Activated naive CD4-positive, alpha-beta T cell treated with anti-CD3 and anti-CD28 coated beads for 36 hours (primary cell): ENCODE results near the gene APAF1. TPM values are rescaled to one million over a fixed set of nuclear protein-coding genes. Genes with fewer than 3 reads are reported as not detected.

Experiments used
- CTCF ChIA-PET: fragments of 350-600 bp; sonication (Branson Sonifier 250); formaldehyde crosslinking; loops from one replicate; lab custom pipeline; 2021; ENCODE audit warnings: antibody characterized with exemption; lab: Charles Lee
- DNase-seq: peaks from one replicate; pipeline ENCODE4 v3.0.0-alpha.2; 2020
- H3K27ac Mint-ChIP-seq: one replicate; pipeline ENCODE4 v1.8.0; 2021; ENCODE audit warnings: mild to moderate bottlenecking, mixed read lengths
- H3K27me3 Mint-ChIP-seq: one replicate; pipeline ENCODE4 v1.8.0; 2021; ENCODE audit warnings: low read depth, mixed read lengths
- H3K36me3 Mint-ChIP-seq: one replicate; pipeline ENCODE4 v1.8.0; 2021; ENCODE audit warnings: low read depth, mixed read lengths
- H3K4me1 Mint-ChIP-seq: one replicate; pipeline ENCODE4 v1.8.0; 2021; ENCODE audit warnings: low read depth, mixed read lengths
- H3K4me3 Mint-ChIP-seq: one replicate; pipeline ENCODE4 v1.8.0; 2021; ENCODE audit warnings: mild to moderate bottlenecking, moderate library complexity, mixed read lengths
- H3K9me3 Mint-ChIP-seq: one replicate; pipeline ENCODE4 v1.8.0; 2021; ENCODE audit warnings: mixed read lengths
- intact Hi-C: fragments of 100-400 bp; cut with micrococcal nuclease; formaldehyde crosslinking; loops from one replicate; pipeline ENCODE4 v1.15.1; 2023
- total RNA-seq, 2 experiments: library from RNA; stranded (reverse); gene quantifications; one replicate each; pipeline ENCODE4 v1.2.3, GENCODE V29; 2021

APAF1 gene
- total RNA-seq, 2 experiments from 2014 or later = 13.6 to 14.5 TPM

DNA sequence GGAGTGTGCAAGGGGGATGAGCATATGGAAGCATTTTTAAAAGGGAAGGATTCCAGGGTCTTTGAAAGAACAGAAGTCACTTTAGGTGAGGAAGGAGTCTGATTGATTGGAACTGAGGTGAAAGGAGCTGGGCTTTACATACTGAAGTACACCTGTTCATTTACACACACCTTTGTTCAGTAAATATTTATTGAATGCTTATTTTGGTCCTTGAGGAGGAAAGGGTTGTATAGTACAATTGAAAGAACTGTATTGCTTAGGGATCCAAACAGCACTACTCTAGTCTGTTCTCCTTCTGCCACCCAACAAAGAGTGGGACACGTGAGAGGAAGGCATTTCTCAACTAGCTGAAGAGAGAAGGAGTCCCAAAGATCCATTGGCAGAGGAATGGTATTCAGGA is 63.9 kb downstream of the APAF1 start:
- Mint-ChIP-seq H3K27ac (no peak overlapping the region), H3K27me3 (no peaks in the 10 kb centered on the region), H3K9me3 (no peaks in the 10 kb centered on the region), H3K4me1 (no peaks in the 10 kb centered on the region), H3K4me3 (no peak overlapping the region), H3K36me3 (peaks cover 15% of the 10 kb centered on the region)
- DNase-seq = no peak
- intact Hi-C loops = no loop called here
- CTCF ChIA-PET = no interaction called here

DNA sequence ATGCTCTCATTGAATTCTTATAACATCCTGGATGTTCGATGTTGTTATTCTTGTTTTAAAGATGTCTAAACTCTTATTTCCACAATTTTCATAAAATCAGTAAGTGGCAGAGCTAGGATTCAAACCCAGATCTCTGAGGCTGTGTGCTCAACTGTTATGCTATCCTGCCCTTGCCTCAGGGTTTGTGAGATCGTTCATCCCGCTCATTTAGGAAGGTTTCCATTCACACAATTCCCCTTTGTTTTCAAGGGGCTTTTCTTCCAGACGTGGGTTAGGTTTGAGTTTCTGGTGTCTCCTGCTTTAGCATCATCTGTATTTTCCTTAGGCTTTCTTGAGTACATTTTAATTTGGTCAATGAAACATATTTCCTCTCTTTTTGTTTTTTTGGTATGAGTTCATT is 69.3 kb downstream of the APAF1 start:
- Mint-ChIP-seq H3K27me3 (no peaks in the 10 kb centered on the region), H3K4me1 (no peaks in the 10 kb centered on the region), H3K9me3 (no peaks in the 10 kb centered on the region), H3K27ac (no peak overlapping the region), H3K4me3 (no peak overlapping the region), H3K36me3 (peaks cover 18% of the 10 kb centered on the region)
- CTCF ChIA-PET = no interaction called here
- intact Hi-C loops = no loop called here
- DNase-seq = no peak

DNA sequence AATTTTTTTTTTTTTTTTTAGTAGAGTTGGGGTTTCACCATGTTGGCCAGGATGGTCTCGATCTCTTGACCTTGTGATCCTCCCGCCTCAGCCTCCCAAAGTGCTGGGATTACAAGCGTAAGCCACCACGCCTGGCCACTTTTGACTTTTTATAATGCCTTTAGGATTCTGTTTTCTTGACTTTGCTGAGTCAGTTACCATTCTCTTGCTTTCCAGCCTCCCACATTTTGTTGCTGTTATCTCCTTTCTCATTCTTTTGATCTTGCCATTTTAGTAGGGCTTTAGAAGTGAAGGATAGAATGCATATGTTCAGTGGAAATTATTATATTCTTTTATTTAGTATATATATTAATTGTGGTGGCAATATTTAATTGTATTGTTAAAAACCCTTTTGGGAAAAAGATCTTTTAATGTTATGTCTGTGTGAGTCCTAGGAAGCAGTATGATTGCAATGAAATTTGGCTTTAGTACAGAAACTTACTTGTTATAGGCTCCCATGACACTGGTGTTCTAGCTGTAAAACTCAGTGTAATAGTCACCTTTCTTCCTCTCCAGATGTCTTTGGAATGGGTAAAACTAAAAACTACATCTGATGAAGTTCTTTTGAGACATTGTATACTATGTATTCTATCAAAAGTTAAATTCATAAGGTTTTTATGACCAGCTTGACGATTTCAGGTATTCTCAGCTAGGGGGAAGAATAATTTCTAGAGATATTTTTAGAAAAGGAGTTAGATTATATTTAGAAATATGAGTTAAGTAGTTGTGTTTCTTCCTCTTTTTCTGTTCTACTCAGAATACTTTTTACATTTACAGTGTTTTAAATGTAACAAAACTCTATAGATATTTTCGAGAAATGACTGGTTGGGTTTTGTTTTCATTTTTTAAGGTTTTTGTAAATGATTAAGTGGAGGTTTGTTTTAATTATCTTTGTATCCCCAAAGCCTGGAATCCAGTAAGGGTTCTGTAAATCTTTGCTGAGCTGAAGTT is 74.7 kb downstream of the APAF1 start:
- CTCF ChIA-PET = interaction anchor here (0.7 to 1.0 kb wide), 3 partner anchors 8 to 1288 kb away, joined by 3 read pairs; no protein-coding TSS in a partner anchor
- no peak for DNase-seq
- H3K36me3 Mint-ChIP-seq = peaks cover 17% of the 10 kb centered on the region
- H3K4me3 Mint-ChIP-seq = no peak overlapping the region
- H3K9me3 Mint-ChIP-seq = no peaks in the 10 kb centered on the region
- H3K4me1 Mint-ChIP-seq = no peaks in the 10 kb centered on the region
- H3K27ac Mint-ChIP-seq = no peak overlapping the region
- no peaks in the 10 kb centered on the region for H3K27me3 Mint-ChIP-seq
- intact Hi-C loops = no loop called here

DNA sequence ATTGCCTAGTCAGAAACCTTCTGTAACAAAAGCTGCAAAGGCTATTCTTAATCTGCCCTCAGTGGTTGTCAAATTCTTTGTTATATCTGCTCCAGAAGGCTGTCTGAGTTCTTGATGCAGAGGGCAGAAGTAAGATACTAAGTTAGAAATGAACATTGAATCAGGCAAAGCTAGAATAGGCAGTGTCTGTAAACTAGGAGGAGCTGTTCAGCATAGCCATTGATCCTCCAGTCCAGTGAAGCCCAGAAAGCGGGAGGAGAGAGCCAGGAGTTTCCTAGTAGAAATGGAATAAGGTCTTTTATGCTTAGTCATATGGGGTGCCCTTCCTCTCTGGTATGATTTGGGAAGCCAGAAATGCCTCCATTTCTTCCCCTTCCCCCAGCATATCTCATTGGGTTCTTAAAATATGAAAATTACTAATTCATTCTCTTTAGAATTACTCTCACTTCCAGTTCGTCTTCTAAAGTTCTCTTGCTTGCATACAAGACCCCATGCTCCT is 76.2 kb downstream of the APAF1 start:
- intact Hi-C loops = no loop called here
- no peak overlapping the region for H3K27ac Mint-ChIP-seq
- H3K4me1 Mint-ChIP-seq = no peaks in the 10 kb centered on the region
- CTCF ChIA-PET = interaction anchor here (0.6 to 0.8 kb wide), 3 partner anchors 11 to 233 kb away, joined by 3 to 4 read pairs (median 3); no protein-coding TSS in a partner anchor
- no peak for DNase-seq
- H3K27me3 Mint-ChIP-seq = no peaks in the 10 kb centered on the region
- H3K36me3 Mint-ChIP-seq = peaks cover 15% of the 10 kb centered on the region
- H3K9me3 Mint-ChIP-seq = no peaks in the 10 kb centered on the region
- no peak overlapping the region for H3K4me3 Mint-ChIP-seq

DNA sequence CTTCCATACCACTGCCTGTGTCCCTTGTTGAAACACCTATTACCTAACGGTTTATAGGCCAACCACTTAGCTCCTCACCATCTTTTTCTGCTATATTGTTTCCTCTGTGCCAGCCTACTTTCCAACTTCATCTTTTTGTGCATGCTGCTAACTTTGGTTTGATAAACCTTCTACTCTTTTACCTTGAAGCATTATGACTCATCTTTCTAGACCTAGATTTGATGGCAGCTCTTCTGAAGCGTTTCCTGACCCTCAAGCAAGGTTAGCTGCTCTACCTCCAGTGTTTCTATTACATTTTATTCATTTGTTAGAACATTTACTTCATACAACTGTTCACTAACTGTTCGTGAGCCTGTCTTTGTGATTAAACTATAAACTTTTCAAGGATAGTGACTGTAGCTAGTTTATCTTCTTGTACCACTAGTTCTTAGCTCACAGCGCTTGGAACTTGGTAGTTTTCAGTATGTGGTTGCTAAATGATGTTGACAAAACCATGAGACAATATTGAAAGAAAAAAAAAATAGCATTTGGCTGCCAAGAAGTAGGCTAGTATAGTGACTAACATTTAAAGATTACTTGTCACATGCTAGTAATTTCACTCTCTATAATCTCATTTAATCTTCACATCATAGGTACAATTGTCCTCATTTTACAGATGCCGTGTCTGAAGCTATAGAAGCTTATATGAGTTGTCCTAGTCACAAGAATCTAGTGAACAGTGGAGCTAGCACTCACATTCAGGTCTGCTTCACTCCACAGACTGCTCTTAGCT is 79.5 kb downstream of the APAF1 start:
- no peak for DNase-seq
- H3K4me3 Mint-ChIP-seq = no peak overlapping the region
- no peaks in the 10 kb centered on the region for H3K4me1 Mint-ChIP-seq
- H3K27ac Mint-ChIP-seq = no peak overlapping the region
- no peaks in the 10 kb centered on the region for H3K27me3 Mint-ChIP-seq
- no peaks in the 10 kb centered on the region for H3K9me3 Mint-ChIP-seq
- H3K36me3 Mint-ChIP-seq = peaks cover 12% of the 10 kb centered on the region
- CTCF ChIA-PET = interaction anchor here (0.6 to 1.9 kb wide), 9 partner anchors 10 to 274 kb away, joined by 3 to 15 read pairs (median 3); no protein-coding TSS in a partner anchor
- intact Hi-C loops = loop anchor here (2.0 kb wide), 1 partner anchor 214 kb away; no protein-coding TSS in a partner anchor

DNA sequence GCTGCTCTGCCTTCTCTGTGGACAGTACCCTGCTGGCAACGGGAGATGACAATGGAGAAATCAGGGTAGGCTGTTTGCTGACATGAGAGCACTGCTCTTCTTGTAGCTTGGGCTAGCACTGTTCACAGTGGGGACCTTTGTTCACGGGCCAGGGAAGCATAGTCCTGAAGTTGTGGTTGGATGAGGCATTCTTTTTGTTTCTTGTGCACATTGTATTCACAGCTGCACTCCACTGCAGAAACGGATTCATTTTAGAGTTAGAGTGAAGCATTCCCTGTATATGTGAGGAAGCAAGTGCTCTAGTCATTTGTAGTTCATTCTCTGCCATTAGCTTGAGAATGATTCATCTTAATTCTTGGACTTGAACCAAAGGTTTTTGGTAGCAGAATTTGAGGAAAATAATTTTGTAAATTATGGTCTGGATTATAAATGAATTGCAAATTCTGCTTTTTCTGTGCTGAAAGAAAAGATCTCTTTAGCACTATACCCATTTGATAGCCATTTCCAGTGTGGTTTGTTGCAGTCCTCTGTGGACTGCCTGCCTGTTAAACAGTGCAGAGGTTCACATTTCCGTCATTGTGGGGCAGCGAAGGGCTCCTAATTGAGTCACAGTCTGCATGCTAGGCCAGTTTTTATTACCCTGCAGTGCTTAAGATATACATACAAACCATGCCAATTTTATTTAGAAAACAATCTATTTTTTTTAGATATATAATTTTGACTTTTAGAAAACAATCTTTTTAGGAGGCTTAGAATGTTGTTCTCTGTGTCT is 80.6 kb downstream of the APAF1 start:
- no peak overlapping the region for H3K27ac Mint-ChIP-seq
- no peak overlapping the region for H3K4me3 Mint-ChIP-seq
- H3K9me3 Mint-ChIP-seq = no peaks in the 10 kb centered on the region
- no peaks in the 10 kb centered on the region for H3K27me3 Mint-ChIP-seq
- peak; percentile 77 for DNase-seq
- no peaks in the 10 kb centered on the region for H3K4me1 Mint-ChIP-seq
- peaks cover 13% of the 10 kb centered on the region for H3K36me3 Mint-ChIP-seq
- intact Hi-C loops = loop anchor here (1.0 to 2.0 kb wide), 3 partner anchors 18 to 273 kb away; no protein-coding TSS in a partner anchor
- CTCF ChIA-PET = interaction anchor here (0.6 to 1.9 kb wide), 8 partner anchors 16 to 273 kb away, joined by 3 to 15 read pairs (median 4); no protein-coding TSS in a partner anchor

DNA sequence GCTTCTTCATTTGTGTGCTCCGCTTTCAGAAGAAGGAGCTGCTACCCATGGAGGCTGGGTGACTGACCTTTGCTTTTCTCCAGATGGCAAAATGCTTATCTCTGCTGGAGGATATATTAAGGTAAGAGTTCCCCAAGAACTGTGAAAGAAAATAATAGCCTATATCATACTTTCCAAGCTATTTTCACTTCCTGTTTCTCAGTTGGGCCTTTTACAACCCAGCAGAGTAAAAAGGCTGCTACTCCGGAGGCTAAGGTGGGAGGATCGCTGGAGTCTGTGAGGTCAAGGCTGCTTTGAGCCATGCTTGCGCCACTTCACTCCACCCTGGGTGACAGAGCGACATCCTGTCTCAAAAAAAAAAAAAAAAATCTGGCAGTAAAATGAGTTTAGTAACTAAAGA is 82.1 kb downstream of the APAF1 start:
- Mint-ChIP-seq H3K27ac (no peak overlapping the region), H3K4me1 (no peaks in the 10 kb centered on the region), H3K27me3 (no peaks in the 10 kb centered on the region), H3K4me3 (no peak overlapping the region), H3K9me3 (no peaks in the 10 kb centered on the region), H3K36me3 (peaks cover 13% of the 10 kb centered on the region)
- DNase-seq = no peak
- intact Hi-C loops = no loop called here
- CTCF ChIA-PET = interaction anchor here (0.7 to 1.2 kb wide), 4 partner anchors 10 to 271 kb away, joined by 3 to 4 read pairs (median 3); no protein-coding TSS in a partner anchor

DNA sequence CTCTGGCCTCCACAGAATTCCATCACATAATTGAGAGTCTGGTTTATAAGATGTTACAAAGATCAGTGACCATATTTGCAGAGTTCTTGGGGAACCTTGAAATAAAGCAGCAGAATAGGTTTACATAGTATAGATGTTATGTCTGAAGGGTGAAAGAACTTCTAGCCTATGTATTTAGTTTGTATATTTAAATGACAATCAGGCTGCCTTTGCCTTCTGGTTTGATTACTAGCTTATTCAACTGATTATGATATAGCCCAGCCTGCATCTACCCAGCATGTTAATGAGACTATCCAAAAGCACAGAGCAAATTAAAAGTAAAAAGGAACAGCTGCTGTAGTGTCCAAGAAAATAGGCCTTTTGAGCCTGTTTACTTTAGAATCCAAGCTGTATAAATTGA is 85.3 kb downstream of the APAF1 start:
- H3K4me1 Mint-ChIP-seq = no peaks in the 10 kb centered on the region
- no peaks in the 10 kb centered on the region for H3K27me3 Mint-ChIP-seq
- H3K4me3 Mint-ChIP-seq = no peak overlapping the region
- H3K36me3 Mint-ChIP-seq = peaks cover 7% of the 10 kb centered on the region
- DNase-seq = no peak
- intact Hi-C loops = no loop called here
- no peaks in the 10 kb centered on the region for H3K9me3 Mint-ChIP-seq
- CTCF ChIA-PET = interaction anchor here (0.9 to 1.4 kb wide), 3 partner anchors 11 to 268 kb away, joined by 3 to 7 read pairs (median 4); no protein-coding TSS in a partner anchor
- H3K27ac Mint-ChIP-seq = no peak overlapping the region

DNA sequence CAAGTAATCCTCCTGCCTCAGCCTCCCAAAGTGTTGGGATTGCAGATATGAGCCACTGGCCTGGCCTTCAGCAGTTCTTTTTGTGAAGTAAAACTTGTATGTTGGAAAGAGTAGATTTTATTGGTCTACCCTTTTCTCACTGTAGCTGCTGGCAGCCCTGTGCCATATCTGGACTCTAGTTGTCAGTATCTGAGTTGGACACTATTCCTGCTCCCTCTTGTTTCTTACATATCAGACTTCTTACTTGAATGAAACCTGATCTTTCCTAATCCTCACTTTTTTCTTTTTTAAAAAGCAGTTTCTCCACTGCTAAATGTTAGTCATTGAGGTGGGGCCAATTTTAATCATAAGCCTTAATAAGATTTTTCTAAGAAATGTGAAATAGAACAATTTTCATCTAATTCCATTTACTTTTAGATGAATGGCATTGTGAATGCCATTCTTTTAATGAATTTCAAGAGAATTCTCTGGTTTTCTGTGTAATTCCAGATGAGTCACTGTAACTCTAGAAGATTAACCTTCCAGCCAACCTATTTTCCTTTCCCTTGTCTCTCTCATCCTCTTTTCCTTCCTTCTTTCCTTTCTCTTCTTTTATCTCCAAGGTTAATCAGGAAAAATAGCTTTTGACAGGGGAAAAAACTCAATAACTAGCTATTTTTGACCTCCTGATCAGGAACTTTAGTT is 88.7 kb downstream of the APAF1 start:
- H3K9me3 Mint-ChIP-seq = no peaks in the 10 kb centered on the region
- peaks cover 6% of the 10 kb centered on the region for H3K4me1 Mint-ChIP-seq
- intact Hi-C loops = no loop called here
- no peaks in the 10 kb centered on the region for H3K27me3 Mint-ChIP-seq
- CTCF ChIA-PET = interaction anchor here (0.5 to 1.3 kb wide), 3 partner anchors 9 to 1668 kb away, joined by 3 to 5 read pairs (median 3); no protein-coding TSS in a partner anchor
- H3K27ac Mint-ChIP-seq = no peak overlapping the region
- DNase-seq = no peak
- H3K4me3 Mint-ChIP-seq = no peak overlapping the region
- H3K36me3 Mint-ChIP-seq = peaks cover 8% of the 10 kb centered on the region

DNA sequence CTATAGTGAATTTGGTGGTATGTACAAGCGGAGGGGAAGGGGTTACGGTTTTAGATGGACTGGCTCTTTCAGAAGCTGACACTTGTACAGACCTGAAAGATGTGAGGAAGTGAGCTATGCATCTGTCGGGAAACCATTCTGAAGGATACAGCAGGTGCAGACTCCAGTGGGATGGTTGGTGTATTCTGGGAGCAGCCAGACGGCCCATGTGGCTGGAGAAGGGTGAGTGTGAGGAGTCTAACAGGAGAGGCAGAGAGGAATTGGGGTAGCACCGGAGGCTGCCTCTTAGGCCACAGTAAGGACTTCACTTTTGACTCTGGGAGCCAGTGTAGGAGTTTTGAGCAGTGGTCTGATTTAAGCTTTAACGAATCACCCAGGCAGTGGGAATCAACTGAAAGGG is 90.7 kb downstream of the APAF1 start:
- CTCF ChIA-PET = interaction anchor here (0.7 kb wide), 1 partner anchor 42 kb away, joined by 5 read pairs; no protein-coding TSS in a partner anchor
- no peak for DNase-seq
- Mint-ChIP-seq H3K4me1 (peaks cover 10% of the 10 kb centered on the region), H3K27me3 (peaks cover 4% of the 10 kb centered on the region), H3K27ac (no peak overlapping the region), H3K36me3 (peaks cover 4% of the 10 kb centered on the region), H3K9me3 (no peaks in the 10 kb centered on the region), H3K4me3 (no peak overlapping the region)
- intact Hi-C loops = no loop called here
